Epithelial cell of prostate (primary cell): Measurements from ENCODE around the gene OFD1.

ENCODE experiments used
- DNase-seq: peaks from one replicate; pipeline ENCODE4 v3.0.0-alpha.2; 2011; ENCODE audit warnings: low read depth, low spot score
- H3K27ac ChIP-seq: fragments of 450-650 bp; 2 replicates; pipeline ENCODE4 v1.5.1; 2017; ENCODE audit warnings: mild to moderate bottlenecking

OFD1 gene, protein sequence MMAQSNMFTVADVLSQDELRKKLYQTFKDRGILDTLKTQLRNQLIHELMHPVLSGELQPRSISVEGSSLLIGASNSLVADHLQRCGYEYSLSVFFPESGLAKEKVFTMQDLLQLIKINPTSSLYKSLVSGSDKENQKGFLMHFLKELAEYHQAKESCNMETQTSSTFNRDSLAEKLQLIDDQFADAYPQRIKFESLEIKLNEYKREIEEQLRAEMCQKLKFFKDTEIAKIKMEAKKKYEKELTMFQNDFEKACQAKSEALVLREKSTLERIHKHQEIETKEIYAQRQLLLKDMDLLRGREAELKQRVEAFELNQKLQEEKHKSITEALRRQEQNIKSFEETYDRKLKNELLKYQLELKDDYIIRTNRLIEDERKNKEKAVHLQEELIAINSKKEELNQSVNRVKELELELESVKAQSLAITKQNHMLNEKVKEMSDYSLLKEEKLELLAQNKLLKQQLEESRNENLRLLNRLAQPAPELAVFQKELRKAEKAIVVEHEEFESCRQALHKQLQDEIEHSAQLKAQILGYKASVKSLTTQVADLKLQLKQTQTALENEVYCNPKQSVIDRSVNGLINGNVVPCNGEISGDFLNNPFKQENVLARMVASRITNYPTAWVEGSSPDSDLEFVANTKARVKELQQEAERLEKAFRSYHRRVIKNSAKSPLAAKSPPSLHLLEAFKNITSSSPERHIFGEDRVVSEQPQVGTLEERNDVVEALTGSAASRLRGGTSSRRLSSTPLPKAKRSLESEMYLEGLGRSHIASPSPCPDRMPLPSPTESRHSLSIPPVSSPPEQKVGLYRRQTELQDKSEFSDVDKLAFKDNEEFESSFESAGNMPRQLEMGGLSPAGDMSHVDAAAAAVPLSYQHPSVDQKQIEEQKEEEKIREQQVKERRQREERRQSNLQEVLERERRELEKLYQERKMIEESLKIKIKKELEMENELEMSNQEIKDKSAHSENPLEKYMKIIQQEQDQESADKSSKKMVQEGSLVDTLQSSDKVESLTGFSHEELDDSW

DNA sequence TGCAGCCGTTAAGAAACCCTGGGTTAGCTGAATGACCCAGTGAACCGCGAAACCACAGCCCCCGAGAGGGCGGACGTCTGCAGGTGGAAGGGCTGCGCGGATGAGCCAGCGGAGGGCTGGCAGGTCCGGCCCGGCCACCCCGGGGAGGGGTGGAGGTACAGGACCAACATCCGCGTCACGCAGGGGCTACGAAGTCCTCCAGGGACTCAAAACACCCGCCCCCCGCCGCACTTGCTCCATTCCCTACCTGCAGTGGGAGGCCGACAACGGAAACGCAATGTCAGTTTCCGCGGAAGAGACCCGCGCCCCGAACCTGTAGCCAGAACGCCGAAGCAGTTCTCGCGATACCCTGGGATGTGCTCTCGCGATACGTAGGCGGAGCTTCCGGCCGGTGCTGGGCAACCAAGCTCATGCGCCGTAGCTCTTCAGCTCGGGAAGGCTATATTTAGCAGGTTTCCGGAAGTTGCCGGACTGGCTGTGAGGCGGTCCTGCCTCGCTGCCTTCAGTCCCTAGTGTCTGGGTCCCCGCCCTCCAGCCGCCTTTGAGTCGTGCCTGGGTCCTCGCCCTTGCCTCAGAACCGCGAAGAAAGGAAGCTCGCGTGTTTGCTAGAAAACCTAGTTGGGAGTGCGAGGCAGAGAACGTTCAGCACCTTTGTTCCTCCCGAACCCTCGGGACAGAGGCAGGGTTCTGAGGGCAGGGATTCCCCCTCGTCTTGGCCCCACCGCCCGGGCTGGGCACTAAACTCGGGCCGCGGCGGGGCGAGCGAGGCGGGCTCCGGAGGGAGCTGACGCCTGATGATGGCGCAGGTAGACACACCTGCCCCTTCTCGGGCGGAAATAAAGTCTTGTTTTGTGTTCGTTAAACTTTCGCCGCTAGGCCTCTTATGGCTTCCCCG, at the start of gene OFD1, which contains the start of gene TRAPPC2:
OFD1 (plus strand) TSS at position 471 of the 895 bp plus-strand sequence; CDS start at position 795, 324 bp downstream.
TRAPPC2 (minus strand) TSS at position 343 of the 895 bp plus-strand sequence. CDS start 14,657 bp downstream, outside the sequence.
- H3K27ac ChIP-seq: peak within 1 kb of the TSS; percentile 92
- peak; percentile 83 for DNase-seq

DNA sequence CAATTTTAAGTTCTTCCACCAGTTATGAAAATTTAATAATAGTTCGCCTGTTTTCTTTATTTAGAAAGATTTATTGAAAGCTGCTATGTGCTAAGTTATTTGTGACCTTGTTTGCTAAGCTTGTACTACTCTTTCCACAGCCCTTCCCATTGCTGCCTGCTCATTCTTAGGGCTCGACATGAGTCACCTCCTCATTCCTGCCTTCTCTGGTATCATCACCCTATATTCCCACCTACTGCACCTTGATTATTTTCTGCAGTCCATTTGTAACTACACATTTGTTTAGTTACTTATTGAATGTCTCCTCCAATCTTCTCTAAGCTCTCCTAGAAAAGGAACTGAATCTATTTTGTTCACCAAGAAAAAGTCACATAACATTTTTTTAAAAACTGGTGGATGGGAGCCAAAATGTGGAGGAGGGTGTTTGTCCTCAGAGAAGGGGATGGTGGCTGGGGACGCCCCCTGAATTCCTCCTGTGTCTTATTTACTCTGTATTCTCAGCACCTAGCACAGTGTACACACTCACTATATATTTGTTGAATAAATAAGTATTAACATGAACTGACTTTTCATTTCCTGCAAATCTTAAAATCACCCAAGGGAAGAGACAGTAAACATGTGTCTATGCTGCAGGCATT, 49.3 kb upstream of the OFD1 start:
- no peak for DNase-seq
- H3K27ac ChIP-seq: peak overlapping the region; percentile 12

DNA sequence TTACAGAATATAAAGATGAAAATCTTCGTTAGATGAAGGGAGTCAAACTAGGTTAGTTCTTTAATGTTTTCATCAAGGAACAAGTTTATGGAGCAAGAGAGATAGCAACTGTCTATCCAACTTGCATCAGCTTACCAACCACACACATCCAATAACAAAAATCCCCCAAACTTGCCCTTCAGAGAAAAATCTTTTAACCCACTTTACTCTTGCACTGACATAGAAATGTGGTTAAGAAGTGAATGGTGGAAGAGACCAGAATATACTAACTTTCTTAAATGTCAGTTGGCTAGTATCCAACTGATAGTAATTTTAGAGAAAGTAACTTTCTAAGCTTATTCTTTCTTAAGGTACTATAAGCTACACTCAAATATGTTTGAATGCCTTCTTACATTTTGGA, 47.3 kb upstream of the OFD1 start:
- H3K27ac ChIP-seq: no peak overlapping the region
- no peak for DNase-seq

DNA sequence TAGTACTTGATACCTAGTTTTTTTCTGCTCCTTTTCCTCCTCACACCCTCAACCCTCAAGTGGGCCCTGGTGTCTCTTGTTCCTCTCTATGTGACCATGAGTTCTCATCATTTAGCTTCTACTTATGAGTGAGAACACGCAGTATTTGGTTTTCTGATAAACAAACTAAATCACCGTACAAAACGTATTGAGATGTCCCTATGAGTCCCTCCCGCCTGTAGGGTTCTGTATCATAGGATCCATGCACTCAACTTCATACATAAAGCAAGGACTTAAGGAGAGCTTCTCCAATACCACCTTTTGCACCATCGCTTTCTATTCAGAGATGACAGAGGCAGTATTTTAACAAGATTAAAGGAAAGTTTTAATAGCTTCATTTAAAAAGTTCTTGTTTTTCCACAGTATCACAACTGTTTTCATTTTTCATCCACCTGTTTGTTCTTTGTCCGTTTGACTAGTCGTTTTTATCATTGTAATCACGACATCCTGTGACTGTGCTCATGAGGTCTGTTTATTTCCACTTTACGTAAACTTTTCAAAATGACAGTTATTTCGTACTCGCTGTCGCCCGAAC, 46.1 kb upstream of the OFD1 start:
- no peak for DNase-seq
- H3K27ac ChIP-seq: peak overlapping the region; percentile 85

DNA sequence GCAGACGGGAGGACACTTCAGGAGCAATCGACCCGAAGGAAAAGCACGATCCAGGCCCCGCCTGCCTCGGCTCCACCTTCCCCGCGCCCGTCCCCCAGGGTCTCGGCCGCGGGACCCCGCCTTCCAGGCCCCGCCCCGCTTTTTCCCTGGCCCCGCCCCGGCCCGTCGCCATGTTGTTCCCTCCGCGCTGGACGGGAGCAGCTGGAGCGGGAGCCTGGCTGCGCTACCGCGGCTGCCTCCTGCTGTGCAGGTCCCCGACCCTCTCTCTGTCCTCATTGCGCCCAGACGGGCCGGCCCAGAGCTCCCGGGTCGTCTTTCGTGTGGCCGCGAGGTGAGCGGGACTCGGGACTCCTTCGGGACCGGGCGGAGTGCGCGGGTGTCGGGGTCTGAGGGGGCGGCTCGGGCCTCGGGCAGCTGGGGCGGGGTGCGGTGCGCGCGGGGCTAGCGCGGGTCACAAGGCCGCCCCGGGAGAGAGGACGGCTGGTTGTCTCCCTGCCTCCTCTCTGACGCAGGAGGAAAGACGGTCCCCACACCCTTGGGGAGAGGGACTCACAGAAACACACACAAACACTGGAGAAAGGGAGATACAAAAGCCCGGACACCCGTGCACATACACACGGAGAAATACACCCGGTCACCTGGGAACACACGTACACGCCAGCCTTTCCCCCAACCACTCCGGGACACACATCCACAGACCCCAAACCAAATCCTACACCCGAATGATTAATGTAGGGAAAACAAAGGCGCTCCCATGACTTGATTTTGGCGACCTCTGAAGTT, 45.4 kb upstream of the OFD1 start, which contains the start of gene RAB9A:
RAB9A (plus strand) TSS at position 171 of the 783 bp plus-strand sequence. CDS start 19,619 bp downstream, outside the sequence.
- peak within 1 kb of the TSS; percentile 85 for H3K27ac ChIP-seq
- no peak for DNase-seq

DNA sequence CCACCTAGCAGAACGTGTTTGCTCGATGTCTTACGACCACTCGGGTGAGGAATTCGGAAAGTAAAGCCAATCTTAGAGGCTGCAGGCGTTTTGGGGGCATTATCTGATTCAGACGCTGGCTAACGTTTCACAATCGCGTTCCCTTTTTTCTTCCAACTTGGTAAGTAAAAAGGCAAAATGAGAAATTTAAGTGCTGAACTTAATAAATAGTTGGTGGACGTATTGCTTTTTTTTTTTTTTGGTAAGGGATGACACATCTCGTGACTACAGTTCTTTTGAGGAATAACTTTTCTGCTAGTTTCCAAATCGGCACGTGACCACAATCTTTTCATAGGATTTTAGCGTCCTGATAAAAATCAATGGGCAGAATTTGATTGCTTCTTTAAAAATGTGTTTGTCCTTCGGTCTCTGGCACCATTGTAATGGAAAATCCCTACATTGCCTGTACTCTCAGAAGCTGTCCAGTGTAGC, 44.8 kb upstream of the OFD1 start:
- DNase-seq: no peak
- peak overlapping the region; percentile 85 for H3K27ac ChIP-seq

DNA sequence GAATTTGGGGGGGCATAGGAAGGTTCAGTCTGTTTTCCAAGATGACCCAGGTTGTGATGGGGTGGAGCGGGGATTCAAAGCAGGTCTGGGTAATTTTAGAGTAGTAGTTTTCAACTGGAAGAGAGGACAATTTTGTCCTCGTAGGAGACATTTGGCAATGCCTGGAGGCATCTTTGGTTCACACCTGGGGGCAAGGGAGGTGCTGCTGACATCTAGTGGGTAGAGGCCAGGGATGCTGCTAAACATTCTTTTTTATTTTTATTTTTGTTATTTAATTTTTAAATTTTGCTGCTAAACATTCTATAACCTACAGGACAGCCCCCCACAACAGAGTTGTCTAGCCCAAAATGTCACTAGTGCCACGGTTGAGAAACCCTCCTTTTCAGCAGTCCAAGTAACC, 43.7 kb upstream of the OFD1 start:
- H3K27ac ChIP-seq: peak overlapping the region; percentile 85
- no peak for DNase-seq

DNA sequence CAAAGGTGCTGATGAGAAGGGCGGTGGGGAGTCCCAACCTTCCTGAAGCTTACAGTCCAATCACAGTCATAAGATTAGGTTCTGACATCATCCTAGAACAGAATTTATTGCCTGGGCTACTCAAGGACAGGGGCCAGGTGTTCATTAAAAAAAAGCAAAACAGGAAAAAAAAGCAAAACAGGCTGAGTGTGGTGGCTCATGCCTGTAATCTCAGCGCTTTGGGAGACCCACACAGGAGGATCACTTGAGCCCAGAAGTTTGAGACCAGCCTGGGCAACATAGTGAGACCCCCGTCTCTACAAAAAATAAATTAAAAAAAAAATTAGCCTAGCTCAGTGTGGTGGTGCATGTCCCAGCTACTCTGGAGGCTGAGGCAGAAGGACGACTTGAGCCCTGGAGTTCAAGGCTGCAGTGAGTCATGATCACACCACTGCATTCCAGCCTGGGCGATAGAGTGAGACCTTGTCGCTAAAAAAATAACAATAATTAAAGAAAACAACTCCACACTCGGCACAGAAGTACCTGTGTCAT, 42.6 kb upstream of the OFD1 start:
- peak overlapping the region; percentile 85 for H3K27ac ChIP-seq

DNA sequence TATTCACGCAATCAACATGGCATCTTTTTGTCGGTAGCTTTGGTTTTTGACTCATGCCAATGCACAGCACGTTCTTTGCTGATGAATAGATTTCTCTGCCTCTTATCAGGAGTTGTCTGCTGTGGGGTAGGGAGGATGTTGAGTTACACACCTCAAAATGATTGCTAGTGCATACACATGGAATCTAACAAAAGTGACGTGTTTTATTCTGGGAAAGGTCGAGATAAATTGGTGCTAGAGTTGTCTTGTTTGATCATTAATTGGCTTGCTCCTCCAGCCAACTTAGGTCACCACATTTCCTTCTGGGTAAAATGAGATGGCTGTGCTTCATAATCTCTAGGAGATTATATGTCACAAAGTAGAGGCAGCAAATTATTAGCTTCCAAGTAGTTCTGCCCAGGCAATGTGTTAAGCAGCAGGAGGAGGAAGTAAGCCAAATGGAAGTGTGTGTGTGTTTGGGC, 41.7 kb upstream of the OFD1 start:
- H3K27ac ChIP-seq: peak overlapping the region; percentile 85
- DNase-seq: no peak

More for the DNA sequence above, 42.6 kb upstream of the OFD1 start:
- DNase-seq: no peak

DNA sequence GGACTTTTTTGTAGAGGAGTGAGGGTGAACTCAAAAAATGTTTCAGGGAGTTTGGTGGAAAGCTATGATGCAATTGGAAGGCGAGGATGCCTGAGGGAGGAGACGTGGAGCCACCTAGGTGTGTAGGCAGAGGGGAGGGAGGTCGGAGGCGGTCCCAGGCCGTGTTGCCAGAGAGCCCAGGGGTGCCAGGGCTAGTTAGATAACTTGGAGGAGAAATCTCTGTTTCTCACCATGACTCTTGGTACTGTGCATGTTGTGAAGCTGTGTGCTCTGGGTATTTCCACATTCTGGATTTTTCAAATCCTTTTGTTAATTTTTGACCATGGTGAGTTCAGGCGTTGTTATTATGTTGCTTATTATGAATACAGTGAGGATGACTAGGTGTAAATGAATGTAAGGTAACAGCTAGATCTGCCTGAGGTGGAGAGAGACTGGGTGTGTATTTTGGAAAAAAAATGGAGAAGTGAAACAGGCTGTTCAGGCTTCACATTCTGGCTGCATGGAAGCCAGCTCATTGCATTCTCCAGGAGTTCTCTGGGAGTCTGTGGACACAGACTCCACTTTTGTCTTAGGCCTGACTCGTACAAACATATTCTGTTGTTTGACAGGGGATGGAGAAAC, 41.1 kb upstream of the OFD1 start:
- no peak for DNase-seq
- peak overlapping the region; percentile 85 for H3K27ac ChIP-seq

DNA sequence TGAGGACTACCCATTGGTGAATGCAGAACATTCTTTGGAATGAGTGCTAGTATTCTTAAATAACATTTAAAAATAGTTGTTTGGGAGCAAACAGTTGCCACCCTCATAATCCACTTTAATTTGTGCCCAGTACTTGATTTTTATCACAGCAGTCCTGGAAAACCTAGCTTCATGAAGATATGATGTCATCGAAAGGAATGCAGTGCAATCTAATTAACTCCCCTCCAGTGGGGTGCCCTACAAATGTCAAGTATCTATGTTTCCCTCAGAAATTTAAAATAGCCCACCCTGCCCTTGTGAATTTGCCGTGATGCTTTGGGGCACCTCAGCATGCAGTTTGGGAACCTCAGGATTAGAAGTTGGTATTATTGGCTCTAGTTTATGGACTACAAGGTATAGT, 40.2 kb upstream of the OFD1 start:
- no peak for DNase-seq
- H3K27ac ChIP-seq: peak overlapping the region; percentile 85

DNA sequence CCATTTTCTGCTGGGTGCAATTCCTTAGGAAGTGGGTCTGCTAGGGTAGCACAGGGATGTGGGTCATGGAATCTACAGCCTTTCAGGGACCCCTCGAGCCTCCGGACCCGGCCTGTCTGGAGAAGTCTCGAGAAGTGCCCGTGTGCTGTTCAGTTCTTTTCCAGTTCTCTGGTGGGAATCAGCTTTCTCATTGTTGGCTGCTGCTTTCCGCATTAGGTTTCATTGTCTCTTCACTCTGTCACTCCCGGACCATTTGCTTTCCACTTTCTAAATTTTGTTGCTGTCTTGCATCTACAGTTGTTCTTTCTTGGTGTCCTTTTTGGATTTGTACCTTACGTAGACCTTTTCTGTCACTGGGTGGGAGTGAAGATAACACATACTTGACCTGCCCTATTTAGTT, 39.6 kb upstream of the OFD1 start:
- no peak overlapping the region for H3K27ac ChIP-seq

DNA sequence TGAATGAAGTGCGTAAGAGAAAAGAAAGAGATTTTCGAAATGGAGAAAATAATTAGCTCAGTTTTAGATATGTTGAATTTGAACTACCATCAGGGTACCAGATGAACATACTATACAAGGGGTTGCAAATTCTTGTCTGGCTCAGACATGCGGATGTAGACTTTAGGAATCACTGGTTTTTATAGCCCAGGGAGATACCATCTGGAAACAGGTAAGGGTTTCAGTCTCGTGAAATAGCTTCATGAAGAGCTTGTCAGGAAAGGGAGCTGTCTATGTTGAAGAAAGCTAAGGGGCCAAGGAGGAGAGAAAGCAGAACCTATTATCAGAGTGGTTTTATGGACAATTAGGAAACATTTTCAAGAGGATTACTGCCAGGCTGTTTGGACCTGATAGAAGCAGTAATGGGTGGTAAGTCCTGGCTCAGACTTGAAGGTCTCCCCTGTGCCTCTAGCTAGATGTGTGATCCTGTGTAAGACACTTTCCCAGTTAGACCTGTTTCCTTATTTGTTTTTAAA, 38.9 kb upstream of the OFD1 start:
- no peak for DNase-seq
- H3K27ac ChIP-seq: no peak overlapping the region

More for the DNA sequence above, 39.6 kb upstream of the OFD1 start:
- no peak for DNase-seq

DNA sequence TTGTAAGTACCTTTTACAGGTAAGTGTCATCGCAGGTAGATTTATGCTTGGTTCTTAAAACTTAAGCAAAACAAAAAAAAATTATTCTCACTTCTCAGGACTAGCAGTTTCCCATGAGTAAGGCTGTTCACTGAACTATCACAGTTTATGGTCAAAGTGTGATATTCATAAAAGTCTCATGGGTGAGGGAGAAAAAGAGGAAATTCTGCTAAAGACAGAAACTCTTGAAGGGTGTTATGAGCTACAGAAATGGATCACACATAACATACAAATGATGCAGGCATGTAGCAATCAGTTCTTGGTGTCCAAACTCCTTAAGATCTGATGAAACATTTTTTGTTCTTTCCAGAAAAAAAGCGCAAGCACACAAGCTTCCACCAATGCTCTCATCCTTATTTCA, 37.1 kb upstream of the OFD1 start:
- DNase-seq: no peak

DNA sequence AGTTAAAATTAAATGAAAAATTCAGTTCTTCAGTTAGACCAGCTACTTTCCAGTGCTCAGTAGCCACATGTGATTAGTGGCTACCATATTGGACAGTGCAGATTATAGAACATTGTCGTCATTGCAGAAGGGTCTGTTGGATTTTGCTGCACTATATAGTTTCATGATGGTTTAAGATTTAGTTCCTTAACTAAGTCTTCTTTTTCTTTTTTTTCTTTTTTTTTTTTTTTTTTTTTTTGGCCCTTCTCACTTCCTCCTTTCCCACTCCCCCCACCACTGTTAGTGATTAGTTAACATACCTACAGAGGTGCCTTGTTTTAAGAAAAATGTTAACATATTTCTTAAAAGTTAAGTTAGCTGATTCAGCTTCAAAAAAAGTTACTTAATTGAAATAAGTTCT, 36.6 kb upstream of the OFD1 start:
- DNase-seq: no peak
- peak overlapping the region; percentile 32 for H3K27ac ChIP-seq

More for the DNA sequence above, 37.1 kb upstream of the OFD1 start:
- H3K27ac ChIP-seq: peak overlapping the region; percentile 32

DNA sequence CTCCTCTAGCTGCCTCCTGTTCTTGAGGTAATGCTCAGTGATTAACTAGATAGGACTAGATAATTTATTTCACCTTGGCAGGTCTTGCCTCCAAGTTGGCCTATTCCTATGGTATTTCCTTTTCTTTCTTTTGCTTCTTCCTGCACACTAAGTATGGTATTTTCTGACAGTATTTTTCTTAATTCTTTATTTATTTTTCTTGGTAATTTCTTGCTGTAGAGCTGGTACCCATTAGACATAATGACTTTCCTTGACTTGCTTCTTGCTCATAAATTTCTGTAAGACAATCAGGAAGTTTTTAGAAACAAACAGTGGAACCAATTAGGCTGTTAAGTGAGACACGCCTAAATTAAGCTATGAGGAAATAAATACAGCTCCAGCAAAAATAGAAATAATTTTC, 36.1 kb upstream of the OFD1 start:
- peak overlapping the region; percentile 32 for H3K27ac ChIP-seq
- DNase-seq: no peak
